ENCODE results near the gene HNRNPUL1. TPM values are rescaled to one million over a fixed set of nuclear protein-coding genes. Genes with fewer than 3 reads are reported as not detected.
A peak's percentile ranks its signal among the peaks of the same experiment; 100 is the strongest.

The HNRNPUL1 gene
- total RNA-seq, 1 donor from 2014 or later = 161 TPM

GRCh38 chr19:41308450-41309179 is 44.4 kb downstream of the HNRNPUL1 start:
- DNase-seq (ENCODE audit: low spot score) = peak; percentile 94

GRCh38 chr19:41309180-41310032 is 45.2 kb downstream of the HNRNPUL1 start:
- no peak for DNase-seq (ENCODE audit: low spot score)

DNA sequence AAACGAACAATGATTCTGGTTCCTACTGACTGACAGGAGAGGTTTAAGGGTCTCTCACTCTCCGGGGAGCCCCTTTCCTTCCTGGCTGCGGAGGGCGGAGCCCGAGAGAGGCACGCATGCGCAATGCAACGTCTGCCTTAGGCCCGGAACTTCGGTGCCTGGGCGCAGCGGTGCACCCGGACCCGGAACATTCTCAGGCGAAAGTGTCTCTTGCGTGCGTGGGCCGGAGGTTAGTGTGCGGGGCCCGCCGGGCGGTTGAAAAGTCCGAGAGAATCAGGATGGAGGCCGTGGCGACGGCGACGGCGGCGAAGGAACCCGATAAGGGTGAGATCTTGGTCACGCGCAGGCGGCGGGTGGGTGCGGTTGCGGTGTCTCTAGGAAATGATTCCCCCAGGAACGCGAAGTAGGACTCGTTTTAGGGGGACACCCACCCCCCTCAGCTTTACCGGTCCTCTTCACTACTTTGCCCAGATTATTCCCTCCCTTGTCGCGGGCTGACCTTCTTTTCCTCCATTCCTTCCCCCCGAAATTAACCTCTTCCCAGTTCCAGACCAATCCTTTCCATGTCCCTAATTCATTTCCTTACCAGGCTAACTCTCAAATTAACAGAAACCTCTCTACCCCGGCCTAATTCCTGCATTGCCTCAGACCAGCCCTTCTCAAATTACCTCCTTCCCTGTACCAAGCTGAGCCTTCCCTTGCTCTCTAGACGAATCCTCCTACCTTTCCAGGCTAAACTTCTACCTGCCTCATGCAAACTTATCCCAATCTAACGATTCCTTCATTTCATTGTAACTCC is 46.1 kb downstream of the HNRNPUL1 start, which contains the start of gene CCDC97:
Gene CCDC97 (plus strand): TSS at position 140 of the 799 bp plus-strand sequence. CDS start 139 bp downstream, at position 279.
- peak; percentile 87 for DNase-seq (ENCODE audit: low spot score)

DNA sequence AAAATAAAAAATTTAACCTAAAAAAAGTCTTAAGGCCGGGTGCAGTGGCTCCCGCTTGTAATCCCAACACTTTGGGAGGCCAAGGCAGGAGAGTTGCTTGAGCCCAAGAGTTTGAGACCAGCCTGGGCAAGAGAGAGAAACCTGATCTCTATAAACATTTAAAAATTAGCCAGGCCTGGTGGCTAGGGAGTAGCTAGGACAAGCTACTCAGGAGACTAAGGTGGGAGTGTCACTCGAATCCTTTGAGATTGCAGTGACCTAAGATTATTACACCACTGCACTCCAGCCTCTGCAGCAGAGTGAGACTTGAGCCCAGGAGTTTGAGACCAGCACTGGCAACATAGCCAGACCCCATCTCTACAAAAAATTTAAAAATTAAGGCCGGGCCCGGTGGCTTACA is 46.9 kb downstream of the HNRNPUL1 start:
- DNase-seq (ENCODE audit: low spot score) = no peak

DNA sequence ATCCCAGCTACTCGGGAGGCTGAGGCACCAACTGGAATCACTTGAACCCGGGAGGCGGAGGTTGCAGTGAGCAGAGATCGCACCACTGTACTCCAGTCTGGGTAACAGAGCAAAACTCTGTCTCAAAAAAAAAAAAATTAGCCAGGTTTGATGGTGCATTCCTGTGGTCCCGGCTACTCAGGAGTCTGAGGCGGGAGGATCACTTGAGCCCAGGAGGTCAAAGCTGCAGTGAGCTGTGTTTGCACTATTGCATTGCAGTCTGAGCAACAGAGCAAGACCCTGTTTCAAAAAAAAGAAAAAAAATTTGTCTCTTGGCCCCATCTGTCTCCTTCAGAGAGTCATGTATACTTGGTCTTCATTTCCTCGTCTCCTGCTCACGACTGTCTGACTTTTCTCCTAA is 47.4 kb downstream of the HNRNPUL1 start:
- DNase-seq (ENCODE audit: low spot score) = no peak

DNA sequence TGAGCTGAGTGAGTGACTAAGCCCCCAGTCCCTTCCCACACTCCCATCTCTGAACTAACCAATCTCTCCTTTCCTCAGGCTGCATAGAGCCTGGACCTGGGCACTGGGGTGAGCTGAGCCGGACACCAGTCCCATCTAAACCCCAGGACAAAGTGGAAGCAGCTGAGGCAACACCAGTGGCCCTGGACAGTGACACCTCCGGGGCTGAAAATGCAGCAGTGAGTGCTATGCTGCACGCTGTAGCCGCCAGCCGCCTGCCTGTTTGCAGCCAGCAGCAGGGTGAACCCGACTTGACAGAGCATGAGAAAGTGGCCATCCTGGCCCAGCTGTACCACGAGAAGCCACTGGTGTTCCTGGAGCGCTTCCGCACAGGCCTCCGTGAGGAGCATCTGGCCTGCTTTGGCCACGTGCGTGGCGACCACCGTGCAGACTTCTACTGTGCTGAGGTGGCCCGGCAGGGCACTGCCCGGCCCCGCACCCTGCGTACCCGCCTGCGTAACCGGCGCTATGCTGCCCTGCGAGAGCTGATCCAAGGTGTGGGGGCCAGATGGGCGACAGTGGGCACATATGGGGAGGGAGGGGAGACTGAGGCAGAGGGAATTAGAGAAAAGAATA is 52.2 kb downstream of the HNRNPUL1 start:
- DNase-seq (ENCODE audit: low spot score) = no peak

- DNase-seq (ENCODE audit: low spot score) = no peak
Measured at GRCh38 chr19:41318696-41319499, 54.7 kb downstream of the HNRNPUL1 start.

DNA sequence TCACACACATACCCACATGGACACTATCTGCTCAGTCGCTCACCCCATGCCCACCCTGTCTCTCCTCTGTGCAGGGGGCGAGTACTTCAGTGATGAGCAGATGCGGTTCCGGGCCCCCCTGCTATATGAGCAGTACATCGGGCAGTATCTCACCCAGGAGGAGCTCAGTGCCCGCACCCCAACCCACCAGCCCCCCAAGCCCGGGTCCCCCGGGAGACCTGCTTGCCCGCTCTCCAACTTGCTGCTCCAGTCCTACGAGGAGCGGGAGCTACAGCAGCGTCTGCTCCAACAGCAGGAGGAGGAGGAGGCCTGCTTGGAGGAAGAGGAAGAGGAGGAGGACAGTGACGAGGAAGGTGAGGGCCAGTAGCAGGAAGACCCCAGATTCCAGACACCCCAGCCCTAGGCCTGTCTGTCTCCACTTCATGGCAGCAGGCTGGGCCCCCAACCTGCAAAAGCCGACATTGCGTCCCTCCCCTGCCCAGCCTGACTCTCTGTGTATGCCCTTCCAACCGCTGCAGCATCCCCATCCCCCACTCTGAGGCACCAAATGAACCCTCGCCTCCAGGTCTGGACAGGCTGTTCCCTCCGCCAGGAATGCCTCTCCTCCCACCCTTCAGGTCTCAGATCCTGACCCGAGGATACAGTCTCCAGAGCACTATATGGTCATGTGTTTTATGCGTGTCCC is 55.5 kb downstream of the HNRNPUL1 start:
- no peak for DNase-seq (ENCODE audit: low spot score)

- DNase-seq (ENCODE audit: low spot score) = no peak
Measured at GRCh38 chr19:41320185-41320518, 56.0 kb downstream of the HNRNPUL1 start.

DNA sequence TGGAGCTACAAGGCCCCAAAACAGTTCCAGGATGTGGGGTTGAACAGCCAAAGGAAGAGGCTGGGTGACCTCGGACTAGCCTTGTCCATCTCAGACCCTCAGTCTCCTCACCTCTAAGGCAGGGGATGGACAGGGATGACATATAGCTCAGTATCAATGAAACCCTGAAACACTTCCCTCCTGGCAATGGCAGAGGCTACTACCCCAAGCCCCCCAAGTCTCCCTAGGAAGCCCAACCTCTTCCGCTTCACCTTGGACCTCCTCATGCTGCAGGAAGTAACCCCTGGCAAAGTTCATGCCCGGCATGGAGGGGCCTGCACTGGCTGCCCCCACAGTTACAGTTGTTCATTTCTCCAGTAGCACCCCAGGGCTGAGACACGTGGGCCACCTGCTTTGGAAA is 56.4 kb downstream of the HNRNPUL1 start:
- DNase-seq (ENCODE audit: low spot score) = no peak

DNA sequence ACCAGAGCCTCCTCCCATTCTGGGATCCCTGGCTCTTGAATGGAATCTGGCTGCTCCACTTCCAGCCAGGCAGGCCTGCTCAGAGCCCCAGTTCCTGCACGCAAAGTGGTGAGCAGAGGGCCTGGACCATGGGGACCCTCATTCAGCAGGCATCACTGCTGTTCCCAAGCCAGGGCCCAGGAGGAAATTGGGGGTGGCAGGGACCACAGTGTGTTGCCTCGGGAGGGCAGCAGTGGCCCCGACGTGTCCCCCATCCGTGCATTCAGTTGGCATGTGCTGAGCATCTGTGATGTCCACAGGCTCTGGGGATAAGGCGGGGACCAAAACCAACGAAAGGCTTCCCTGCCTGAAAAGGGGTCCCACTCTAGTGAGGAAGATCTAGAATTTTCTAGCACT is 57.0 kb downstream of the HNRNPUL1 start:
- DNase-seq (ENCODE audit: low spot score) = no peak

GRCh38 chr19:41321600-41322270 is 57.6 kb downstream of the HNRNPUL1 start:
- no peak for DNase-seq (ENCODE audit: low spot score)

GRCh38 chr19:41322451-41322850 is 58.3 kb downstream of the HNRNPUL1 start:
- DNase-seq (ENCODE audit: low spot score) = no peak

DNA sequence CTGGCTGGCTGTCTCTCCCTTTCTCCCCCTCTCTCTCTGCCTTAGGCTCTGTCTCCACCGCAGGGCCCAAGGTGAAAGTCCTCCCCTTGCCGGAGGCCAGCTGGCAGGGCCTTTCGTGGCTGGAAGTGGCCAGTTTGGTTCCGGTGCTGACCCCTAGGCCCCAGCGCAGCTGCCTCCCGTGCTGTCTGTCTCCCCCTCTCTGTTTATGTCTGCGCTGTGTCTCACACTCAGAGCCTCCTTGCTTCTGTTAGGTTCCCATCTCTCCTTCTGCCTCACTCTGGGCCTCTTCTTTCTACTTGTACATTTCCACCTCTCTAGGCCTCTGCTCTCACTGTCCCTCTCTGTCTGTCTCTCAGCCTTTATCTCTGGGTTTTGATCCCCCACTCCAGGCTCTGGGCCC is 58.9 kb downstream of the HNRNPUL1 start:
- DNase-seq (ENCODE audit: low spot score) = no peak

DNA sequence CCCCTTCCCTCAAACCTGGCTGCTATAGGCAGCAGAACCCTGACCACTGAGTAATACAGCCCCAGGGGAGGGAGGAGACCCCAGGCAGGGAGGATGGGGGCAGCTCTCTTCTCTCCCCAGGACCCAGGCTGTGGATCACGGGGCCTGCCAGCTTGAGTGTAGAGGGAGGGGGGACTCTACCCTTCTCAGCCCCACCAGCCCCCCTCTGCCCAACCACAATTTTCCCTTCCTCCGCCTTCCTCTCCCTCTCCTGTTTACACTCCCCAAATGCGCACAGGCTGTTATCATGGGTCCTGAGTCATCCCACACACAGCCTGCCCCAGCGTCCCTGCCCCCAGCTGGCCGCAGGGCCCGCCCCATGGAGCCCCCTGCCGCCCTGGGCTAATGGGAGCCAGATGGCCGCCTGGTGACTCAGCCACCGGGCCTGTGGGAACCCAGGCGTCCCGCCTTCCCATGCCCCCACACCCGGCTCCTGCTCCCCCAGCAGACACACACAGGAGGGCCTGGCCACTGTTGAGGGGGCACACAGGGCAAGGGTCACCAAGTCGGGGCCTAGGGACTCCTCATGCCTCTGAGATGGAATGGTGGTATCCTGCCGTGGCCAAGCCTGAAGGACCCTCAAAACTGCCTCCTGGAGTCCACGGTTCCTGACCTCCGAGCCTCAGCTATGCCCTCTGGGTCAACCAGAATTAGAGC is 59.4 kb downstream of the HNRNPUL1 start:
- no peak for DNase-seq (ENCODE audit: low spot score)

GRCh38 chr19:41324231-41324702 is 60.1 kb downstream of the HNRNPUL1 start:
- no peak for DNase-seq (ENCODE audit: low spot score)

- DNase-seq (ENCODE audit: low spot score) = no peak
Measured at GRCh38 chr19:41324921-41325639, 60.9 kb downstream of the HNRNPUL1 start.

DNA sequence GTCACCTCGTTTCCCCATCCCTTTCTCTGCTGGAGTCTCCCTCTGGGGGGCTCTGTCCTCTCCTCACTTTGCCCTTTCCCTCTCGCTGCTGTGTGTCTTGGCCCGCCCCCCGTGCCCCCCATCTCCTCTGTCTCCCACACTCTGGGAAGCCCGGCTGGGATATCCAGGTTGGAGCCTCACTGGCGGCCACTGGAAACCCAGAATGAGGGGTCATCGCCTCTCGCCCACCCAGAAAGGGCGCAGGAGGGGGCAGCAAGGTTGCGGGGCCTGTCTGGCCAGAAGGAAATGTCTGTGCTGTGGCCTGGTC is 61.4 kb downstream of the HNRNPUL1 start:
- no peak for DNase-seq (ENCODE audit: low spot score)

All from mucosa of gallbladder (tissue), 1 donor.